Suprapubic skin (tissue), 3 donors: ENCODE results near the gene B3GNT9.

Experiments
- CTCF ChIP-seq, 2 donors: fragments of 200-600 bp in 1 of 2; fragments of 450-650 bp in 1 of 2; sonication (generic) in 1 of 2; IDR thresholded peaks; one replicate each; pipeline ENCODE4 v1.5.1; 2016 to 2019; ENCODE audit warnings: antibody characterized with exemption in 2 of 2, mild to moderate bottlenecking in 1 of 2, moderate library complexity in 1 of 2
- EP300 ChIP-seq: sonication (generic); formaldehyde crosslinking; IDR thresholded peaks from one replicate; pipeline ENCODE4 v1.6.1; 2017; ENCODE audit warnings: antibody characterized with exemption

- TF ChIP-seq CTCF (IDR thresholded peaks at IDR 0.05) (no peak), EP300 (no peak)
Observed at GRCh38 chr16:67184453-67184994, 33.7 kb upstream of the B3GNT9 start.
